Activated naive CD4-positive, alpha-beta T cell treated with anti-CD3 and anti-CD28 coated beads for 36 hours (primary cell): ENCODE measurements around the gene PCDHB12. TPM values are rescaled to one million over a fixed set of nuclear protein-coding genes. Genes with fewer than 3 reads are reported as not detected.
A peak's percentile ranks its signal among the peaks of the same experiment; 100 is the strongest.
"Not testable (repeated sequence)": the region's sequence is repeated elsewhere in the genome, so short reads cannot be mapped to it uniquely, and the experiment has no call there.

Source experiments
- CTCF ChIA-PET: fragments of 350-600 bp; sonication (Branson Sonifier 250); formaldehyde crosslinking; loops from one replicate; lab custom pipeline; 2021; ENCODE audit warnings: antibody characterized with exemption; lab: Charles Lee
- DNase-seq: peaks from one replicate; pipeline ENCODE4 v3.0.0-alpha.2; 2020
- H3K27ac Mint-ChIP-seq: one replicate; pipeline ENCODE4 v1.8.0; 2021; ENCODE audit warnings: mild to moderate bottlenecking, mixed read lengths
- H3K27me3 Mint-ChIP-seq: one replicate; pipeline ENCODE4 v1.8.0; 2021; ENCODE audit warnings: low read depth, mixed read lengths
- H3K36me3 Mint-ChIP-seq: one replicate; pipeline ENCODE4 v1.8.0; 2021; ENCODE audit warnings: low read depth, mixed read lengths
- H3K4me1 Mint-ChIP-seq: one replicate; pipeline ENCODE4 v1.8.0; 2021; ENCODE audit warnings: low read depth, mixed read lengths
- H3K4me3 Mint-ChIP-seq: one replicate; pipeline ENCODE4 v1.8.0; 2021; ENCODE audit warnings: mild to moderate bottlenecking, moderate library complexity, mixed read lengths
- H3K9me3 Mint-ChIP-seq: one replicate; pipeline ENCODE4 v1.8.0; 2021; ENCODE audit warnings: mixed read lengths
- intact Hi-C: fragments of 100-400 bp; cut with micrococcal nuclease; formaldehyde crosslinking; loops from one replicate; pipeline ENCODE4 v1.15.1; 2023
- total RNA-seq, 2 experiments: library from RNA; stranded (reverse); gene quantifications; one replicate each; pipeline ENCODE4 v1.2.3, GENCODE V29; 2021

PCDHB12 gene
- total RNA-seq, 2 experiments from 2014 or later: not detected

GRCh38 chr5:141186897-141187512 is 21.5 kb upstream of the PCDHB12 start, which contains the start of gene PCDHB9:
PCDHB9 (plus strand) TSS chr5:141187161; CDS start chr5:141187319, 158 bp downstream.
- Mint-ChIP-seq H3K4me3 (no peak within 1 kb of the TSS), H3K27me3 (peaks cover 38% of the 10 kb centered on the region), H3K4me1 (peaks cover 2% of the 10 kb centered on the region), H3K36me3 (peaks cover 14% of the 10 kb centered on the region), H3K9me3 (peaks cover 16% of the 10 kb centered on the region), H3K27ac (no peak within 1 kb of the TSS)
- intact Hi-C loops: loop anchor here (10.0 kb wide), 1 partner anchor 368 kb away; no protein-coding TSS in a partner anchor
- DNase-seq: peak; percentile 60
- CTCF ChIA-PET: interaction anchor here (0.7 to 2.2 kb wide), 5 partner anchors 9 to 828 kb away, joined by 3 to 12 read pairs (median 5); partner anchors contain the start of gene PCDHB8

GRCh38 chr5:141188682-141189081 is 19.8 kb upstream of the PCDHB12 start:
- Mint-ChIP-seq H3K27me3 (peaks cover 34% of the 10 kb centered on the region), H3K9me3 (peaks cover 16% of the 10 kb centered on the region), H3K36me3 (peaks cover 14% of the 10 kb centered on the region)
- DNase-seq, H3K27ac Mint-ChIP-seq, CTCF ChIA-PET, H3K4me1 Mint-ChIP-seq, H3K4me3 Mint-ChIP-seq: not testable (repeated sequence)
- intact Hi-C loops: loop anchor here (10.0 kb wide), 1 partner anchor 366 kb away; no protein-coding TSS in a partner anchor

GRCh38 chr5:141189131-141189530 is 19.4 kb upstream of the PCDHB12 start:
- H3K4me1 Mint-ChIP-seq, H3K4me3 Mint-ChIP-seq, H3K27ac Mint-ChIP-seq, DNase-seq, CTCF ChIA-PET: not testable (repeated sequence)
- intact Hi-C loops: loop anchor here (10.0 kb wide), 1 partner anchor 366 kb away; no protein-coding TSS in a partner anchor
- peaks cover 14% of the 10 kb centered on the region for H3K36me3 Mint-ChIP-seq
- H3K27me3 Mint-ChIP-seq: peaks cover 34% of the 10 kb centered on the region
- H3K9me3 Mint-ChIP-seq: peaks cover 16% of the 10 kb centered on the region

- Mint-ChIP-seq H3K27ac (no peak within 1 kb of the TSS), H3K9me3 (peaks cover 23% of the 10 kb centered on the region), H3K4me3 (no peak within 1 kb of the TSS), H3K27me3 (peaks cover 27% of the 10 kb centered on the region), H3K36me3 (peaks cover 17% of the 10 kb centered on the region), H3K4me1 (no peaks in the 10 kb centered on the region)
- CTCF ChIA-PET: interaction anchor here (0.7 to 1.2 kb wide), 2 partner anchors 32 to 372 kb away, joined by 3 to 4 read pairs; partner anchors contain the start of gene PCDHB14
- intact Hi-C loops: no loop called here
- peak; percentile 63 for DNase-seq
Measured at GRCh38 chr5:141192110-141192725, 16.3 kb upstream of the PCDHB12 start, which contains the start of gene PCDHB10. PCDHB10 (plus strand) TSS chr5:141192353; CDS start chr5:141192553, 200 bp downstream.

- H3K27me3 Mint-ChIP-seq: peaks cover 28% of the 10 kb centered on the region
- H3K4me3 Mint-ChIP-seq, H3K27ac Mint-ChIP-seq, H3K4me1 Mint-ChIP-seq, CTCF ChIA-PET, intact Hi-C loops, DNase-seq: not testable (repeated sequence)
- peaks cover 12% of the 10 kb centered on the region for H3K36me3 Mint-ChIP-seq
- H3K9me3 Mint-ChIP-seq: peaks cover 27% of the 10 kb centered on the region
Measured at GRCh38 chr5:141194332-141194731, 14.2 kb upstream of the PCDHB12 start.

- intact Hi-C loops: no loop called here
- DNase-seq: no peak
- Mint-ChIP-seq H3K9me3 (peaks cover 30% of the 10 kb centered on the region), H3K4me3 (no peak overlapping the region), H3K27me3 (peaks cover 41% of the 10 kb centered on the region), H3K4me1 (peaks cover 1% of the 10 kb centered on the region), H3K36me3 (peaks cover 14% of the 10 kb centered on the region), H3K27ac (no peak overlapping the region)
- CTCF ChIA-PET: interaction anchor here (0.6 to 2.8 kb wide), 3 partner anchors 10 to 316 kb away, joined by 3 to 12 read pairs (median 3); partner anchors contain the start of genes PCDHB9 and PCDHGA9
Measured at GRCh38 chr5:141196363-141196762, 12.2 kb upstream of the PCDHB12 start.

GRCh38 chr5:141199359-141200235 is 8.9 kb upstream of the PCDHB12 start, which contains the start of gene PCDHB11:
PCDHB11 (plus strand) TSS chr5:141199627; CDS start chr5:141199775, 148 bp downstream.
- intact Hi-C loops: no loop called here
- Mint-ChIP-seq H3K36me3 (peaks cover 6% of the 10 kb centered on the region), H3K9me3 (peaks cover 28% of the 10 kb centered on the region), H3K4me3 (no peak within 1 kb of the TSS), H3K4me1 (peaks cover 1% of the 10 kb centered on the region), H3K27ac (no peak within 1 kb of the TSS), H3K27me3 (peaks cover 32% of the 10 kb centered on the region)
- CTCF ChIA-PET: interaction anchor here (0.6 to 1.1 kb wide), 2 partner anchors 14 to 148 kb away, joined by 3 to 4 read pairs; partner anchors contain the start of gene PCDHB13
- DNase-seq: peak; percentile 11

GRCh38 chr5:141201126-141201525 is 7.4 kb upstream of the PCDHB12 start:
- H3K36me3 Mint-ChIP-seq, H3K4me1 Mint-ChIP-seq, DNase-seq, CTCF ChIA-PET, intact Hi-C loops, H3K27ac Mint-ChIP-seq, H3K4me3 Mint-ChIP-seq: not testable (repeated sequence)
- peaks cover 32% of the 10 kb centered on the region for H3K27me3 Mint-ChIP-seq
- H3K9me3 Mint-ChIP-seq: peaks cover 26% of the 10 kb centered on the region

GRCh38 chr5:141201646-141202045 is 6.9 kb upstream of the PCDHB12 start:
- Mint-ChIP-seq H3K9me3 (peaks cover 21% of the 10 kb centered on the region), H3K27me3 (peaks cover 35% of the 10 kb centered on the region)
- H3K36me3 Mint-ChIP-seq, DNase-seq, H3K27ac Mint-ChIP-seq, intact Hi-C loops, H3K4me1 Mint-ChIP-seq, H3K4me3 Mint-ChIP-seq: not testable (repeated sequence)
- CTCF ChIA-PET: interaction anchor here (1.0 kb wide), 1 partner anchor 16 kb away, joined by 4 read pairs; no protein-coding TSS in a partner anchor

GRCh38 chr5:141210281-141210680 is 1.8 kb downstream of the PCDHB12 start:
- Mint-ChIP-seq H3K36me3 (peaks cover 13% of the 10 kb centered on the region), H3K27me3 (peaks cover 62% of the 10 kb centered on the region), H3K9me3 (peaks cover 11% of the 10 kb centered on the region)
- H3K27ac Mint-ChIP-seq, H3K4me1 Mint-ChIP-seq, H3K4me3 Mint-ChIP-seq, CTCF ChIA-PET, DNase-seq: not testable (repeated sequence)
- intact Hi-C loops: loop anchor here (10.0 kb wide), 1 partner anchor 165 kb away; the partner anchor contains the start of genes PCDHGA6 and PCDHGB3

GRCh38 chr5:141210849-141211248 is 2.3 kb downstream of the PCDHB12 start:
- H3K27ac Mint-ChIP-seq, H3K4me3 Mint-ChIP-seq, CTCF ChIA-PET, DNase-seq, H3K4me1 Mint-ChIP-seq: not testable (repeated sequence)
- peaks cover 64% of the 10 kb centered on the region for H3K27me3 Mint-ChIP-seq
- H3K9me3 Mint-ChIP-seq: peaks cover 13% of the 10 kb centered on the region
- intact Hi-C loops: loop anchor here (10.0 kb wide), 1 partner anchor 164 kb away; the partner anchor contains the start of genes PCDHGA6 and PCDHGB3
- peaks cover 15% of the 10 kb centered on the region for H3K36me3 Mint-ChIP-seq
